ENCODE measurements around the gene HLA-B.
"Not testable (repeated sequence)": the region's sequence is repeated elsewhere in the genome, so short reads cannot be mapped to it uniquely, and the experiment has no call there.

Gene HLA-B

GRCh38 chr6:31386977-31387376, 30.0 kb upstream of the HLA-B start:
- no peak for DNase-seq
- intact Hi-C loops (cut with DNase I), result no loop called here

- DNase-seq, result no peak
- intact Hi-C loops (cut with DNase I), result no loop called here
Measured at GRCh38 chr6:31386099-31386498, 29.1 kb upstream of the HLA-B start.

- DNase-seq, result no peak
- intact Hi-C loops (cut with DNase I), result no loop called here
Measured at GRCh38 chr6:31385041-31385440, 28.1 kb upstream of the HLA-B start.

- DNase-seq, result peak in 5 of 42 donors; percentile 17 to 52 (median 27)
- intact Hi-C loops (cut with DNase I), result no loop called here
Measured at GRCh38 chr6:31383149-31383548, 26.2 kb upstream of the HLA-B start.

GRCh38 chr6:31381666-31382065, 24.7 kb upstream of the HLA-B start:
- intact Hi-C loops (cut with DNase I), result no loop called here
- DNase-seq, result no peak

GRCh38 chr6:31379850-31380249, 22.9 kb upstream of the HLA-B start:
- no peak for DNase-seq
- intact Hi-C loops (cut with DNase I), result no loop called here

- intact Hi-C loops (cut with DNase I), result no loop called here
Measured at GRCh38 chr6:31378721-31379103, 21.7 kb upstream of the HLA-B start.

GRCh38 chr6:31378062-31378720, 21.2 kb upstream of the HLA-B start:
- intact Hi-C loops (cut with DNase I), result no loop called here
- no peak for DNase-seq

More at GRCh38 chr6:31378721-31379103, 21.7 kb upstream of the HLA-B start:
- no peak for DNase-seq

- DNase-seq, result no peak
- intact Hi-C loops (cut with DNase I), result no loop called here
Measured at GRCh38 chr6:31377029-31377428, 20.1 kb upstream of the HLA-B start.

- intact Hi-C loops (cut with DNase I), result no loop called here
- no peak for DNase-seq
Measured at GRCh38 chr6:31375699-31376098, 18.7 kb upstream of the HLA-B start.

- intact Hi-C loops (cut with DNase I), result not testable (repeated sequence)
- peak in 6 of 42 donors; percentile 4 to 45 (median 24) for DNase-seq
Measured at GRCh38 chr6:31374118-31374517, 17.1 kb upstream of the HLA-B start.

- DNase-seq, result no peak
- intact Hi-C loops (cut with DNase I), result loop anchor here (5.0 kb wide), 2 partner anchors 96 to 231 kb away; partner anchors contain the start of genes HLA-C and PSORS1C2
Measured at GRCh38 chr6:31368461-31368860, 11.5 kb upstream of the HLA-B start.

GRCh38 chr6:31366693-31367470, 9.9 kb upstream of the HLA-B start:
- DNase-seq, result peak; percentile 57 to 95 (median 90)
- intact Hi-C loops (cut with DNase I), result loop anchor here (2.0 to 5.0 kb wide), 3 partner anchors 95 to 230 kb away; partner anchors contain the start of genes HLA-C and PSORS1C2

- intact Hi-C loops (cut with DNase I), result loop anchor here (2.0 to 5.0 kb wide), 3 partner anchors 94 to 229 kb away; partner anchors contain the start of genes HLA-C and PSORS1C2
- DNase-seq, result no peak
Measured at GRCh38 chr6:31365864-31366263, 8.9 kb upstream of the HLA-B start.

- no peak for DNase-seq
- intact Hi-C loops (cut with DNase I), result no loop called here
Measured at GRCh38 chr6:31363811-31364210, 6.8 kb upstream of the HLA-B start.

GRCh38 chr6:31362751-31363150, 5.8 kb upstream of the HLA-B start:
- DNase-seq, result no peak
- intact Hi-C loops (cut with DNase I), result no loop called here

GRCh38 chr6:31359581-31359980, 2.6 kb upstream of the HLA-B start:
- intact Hi-C loops (cut with DNase I), result loop anchor here (5.0 kb wide), 1 partner anchor 157 kb away; no protein-coding TSS in a partner anchor
- DNase-seq, result no peak

GRCh38 chr6:31358302-31358701, 1.3 kb upstream of the HLA-B start:
- intact Hi-C loops (cut with DNase I), result loop anchor here (5.0 kb wide), 1 partner anchor 156 kb away; no protein-coding TSS in a partner anchor
- no peak for DNase-seq

GRCh38 chr6:31357886-31358285, 907 bp upstream of the HLA-B start:
- intact Hi-C loops (cut with DNase I), result loop anchor here (5.0 kb wide), 1 partner anchor 156 kb away; no protein-coding TSS in a partner anchor

More at GRCh38 chr6:31357886-31358285, 907 bp upstream of the HLA-B start:
- peak in 1 of 42 donors; percentile 16 for DNase-seq

All from head of caudate nucleus (tissue), 42 donors.